ENCODE results near the gene ITGB4. TPM values are rescaled to one million over a fixed set of nuclear protein-coding genes. Genes with fewer than 3 reads are reported as not detected.
"Not testable (repeated sequence)": the region's sequence is repeated elsewhere in the genome, so short reads cannot be mapped to it uniquely, and the experiment has no call there.

ITGB4 gene
- total RNA-seq, 4 donors from 2014 or later = 36.5 to 57.4 (median 46.6) TPM

DNA sequence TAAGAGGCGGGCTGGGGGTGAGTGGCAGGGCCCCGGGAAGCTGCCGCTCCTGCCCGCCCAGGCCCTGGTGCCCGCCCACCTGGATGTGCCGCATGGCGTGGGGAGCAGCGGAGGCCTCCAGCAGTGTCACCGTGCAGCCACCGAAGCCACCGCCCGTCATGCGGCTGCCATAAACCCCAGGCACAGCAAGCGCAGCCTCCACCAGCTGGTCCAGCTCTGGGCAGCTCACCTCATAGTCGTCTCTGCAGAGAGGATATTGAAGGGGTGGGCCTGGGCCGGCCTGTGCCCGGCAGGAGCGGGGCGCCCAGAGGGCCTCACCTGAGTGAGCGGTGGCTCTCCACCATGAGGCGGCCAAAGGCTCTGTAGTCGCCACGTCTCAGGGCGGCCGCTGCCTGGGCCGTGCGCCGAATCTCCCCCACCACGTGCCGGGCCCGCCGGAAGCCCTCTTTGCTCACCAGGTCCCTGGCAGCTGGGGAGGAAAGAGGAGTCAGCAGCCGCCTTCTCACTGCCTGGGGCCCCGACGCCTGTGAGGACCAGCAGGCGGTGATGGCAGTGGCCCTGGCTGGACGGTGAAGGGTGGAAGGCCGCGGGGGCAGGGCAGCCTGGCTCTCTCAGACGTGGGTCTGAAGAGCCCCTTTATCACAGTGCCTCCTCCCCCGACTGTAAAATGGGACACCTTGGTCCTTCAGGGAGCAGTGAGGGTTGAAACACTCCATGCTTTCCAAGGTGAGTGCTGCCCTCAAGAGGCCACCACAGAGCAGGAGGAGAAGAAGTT lies 37.1 kb downstream of the ITGB4 start:
- Histone ChIP-seq H3K27ac (replicated peaks in 1 of 4) (no peak overlapping the region), H3K4me3 (no peak overlapping the region), H3K27me3 (no peaks in the 10 kb centered on the region), H3K4me1 (peaks cover 11 to 28% (median 25%) of the 10 kb centered on the region in 4 donors), H3K9me3 (no peaks in the 10 kb centered on the region), H3K36me3 (peaks cover 0 to 85% (median 37%) of the 10 kb centered on the region in 4 donors)
- no peak for TF ChIP-seq POLR2AphosphoS5 (IDR thresholded peaks at IDR 0.05)
- no peak for TF ChIP-seq EP300 (IDR thresholded peaks at IDR 0.05)
- TF ChIP-seq, protein P1, sequence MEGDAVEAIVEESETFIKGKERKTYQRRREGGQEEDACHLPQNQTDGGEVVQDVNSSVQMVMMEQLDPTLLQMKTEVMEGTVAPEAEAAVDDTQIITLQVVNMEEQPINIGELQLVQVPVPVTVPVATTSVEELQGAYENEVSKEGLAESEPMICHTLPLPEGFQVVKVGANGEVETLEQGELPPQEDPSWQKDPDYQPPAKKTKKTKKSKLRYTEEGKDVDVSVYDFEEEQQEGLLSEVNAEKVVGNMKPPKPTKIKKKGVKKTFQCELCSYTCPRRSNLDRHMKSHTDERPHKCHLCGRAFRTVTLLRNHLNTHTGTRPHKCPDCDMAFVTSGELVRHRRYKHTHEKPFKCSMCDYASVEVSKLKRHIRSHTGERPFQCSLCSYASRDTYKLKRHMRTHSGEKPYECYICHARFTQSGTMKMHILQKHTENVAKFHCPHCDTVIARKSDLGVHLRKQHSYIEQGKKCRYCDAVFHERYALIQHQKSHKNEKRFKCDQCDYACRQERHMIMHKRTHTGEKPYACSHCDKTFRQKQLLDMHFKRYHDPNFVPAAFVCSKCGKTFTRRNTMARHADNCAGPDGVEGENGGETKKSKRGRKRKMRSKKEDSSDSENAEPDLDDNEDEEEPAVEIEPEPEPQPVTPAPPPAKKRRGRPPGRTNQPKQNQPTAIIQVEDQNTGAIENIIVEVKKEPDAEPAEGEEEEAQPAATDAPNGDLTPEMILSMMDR (IDR thresholded peaks at IDR 0.05) = no peak
- no peak for TF ChIP-seq POLR2A (IDR thresholded peaks at IDR 0.05; ENCODE audit: low read depth)
- intact Hi-C loops (cut with DNase I) = no loop called here
- 87% methylated on average over 28 of the region's 41 CpGs for WGBS
- no peak for DNase-seq (ENCODE audit: extremely low spot score)

DNA sequence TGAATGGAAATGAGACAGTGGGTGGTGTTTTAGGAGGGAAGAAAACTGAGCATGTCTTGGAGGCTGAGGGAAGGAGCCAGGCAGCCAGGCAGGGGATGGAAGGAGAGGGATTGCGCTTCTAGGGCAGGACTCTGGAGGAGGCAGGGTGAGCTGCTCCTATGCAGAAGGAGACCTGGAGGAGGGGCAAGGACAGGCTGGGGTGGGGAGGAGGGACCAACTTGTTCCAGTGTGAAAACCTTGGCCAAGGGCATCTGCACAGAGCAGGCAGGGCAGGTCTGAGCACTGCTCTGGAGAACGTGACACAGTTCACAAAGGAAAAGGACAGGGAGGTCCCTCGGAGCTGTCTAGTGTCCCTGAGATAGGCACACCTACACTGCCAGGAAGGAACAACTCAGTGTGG lies 38.2 kb downstream of the ITGB4 start:
- Histone ChIP-seq H3K4me1 (peaks cover 13 to 28% (median 25%) of the 10 kb centered on the region in 4 donors), H3K9me3 (no peaks in the 10 kb centered on the region), H3K27me3 (no peaks in the 10 kb centered on the region), H3K36me3 (peaks cover 0 to 75% (median 37%) of the 10 kb centered on the region in 4 donors), H3K27ac (replicated peaks in 1 of 4) (no peak overlapping the region), H3K4me3 (no peak overlapping the region)
- DNase-seq (ENCODE audit: extremely low spot score) = no peak
- TF ChIP-seq, protein P1 (IDR thresholded peaks at IDR 0.05) = no peak
- no peak for TF ChIP-seq POLR2AphosphoS5 (IDR thresholded peaks at IDR 0.05)
- intact Hi-C loops (cut with DNase I) = no loop called here
- WGBS = 89% methylated on average over 3 of the region's 3 CpGs

DNA sequence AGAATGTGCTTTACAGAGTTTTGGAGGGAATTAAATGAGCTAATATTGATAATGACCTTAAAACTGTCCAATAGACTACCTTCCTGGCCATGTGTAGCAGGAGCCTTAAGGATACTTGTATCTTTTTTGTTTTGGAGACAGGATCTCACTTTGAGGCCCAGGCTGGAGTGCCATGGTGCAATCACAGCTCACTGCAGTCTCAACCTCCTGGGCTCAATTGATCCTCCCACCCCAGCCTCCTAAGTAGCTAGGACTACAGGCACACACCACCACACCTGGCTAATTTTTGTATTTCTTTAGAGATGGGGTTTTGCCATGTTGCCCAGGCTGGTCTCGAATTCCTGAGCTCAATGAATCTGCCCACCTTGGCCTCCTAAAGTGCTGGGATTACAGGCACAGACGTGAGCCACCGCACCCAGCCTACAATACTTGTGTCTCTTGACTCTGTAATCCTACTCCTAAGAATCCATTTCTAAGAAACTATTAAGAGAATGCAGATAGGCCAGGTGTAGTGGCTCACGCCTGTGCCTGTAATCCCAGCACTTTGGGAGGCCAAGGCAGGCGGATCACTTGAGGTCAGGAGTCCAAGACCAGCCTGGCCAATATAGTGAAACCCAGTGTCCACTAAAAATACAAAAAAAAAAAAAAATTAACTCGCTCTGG lies 38.9 kb downstream of the ITGB4 start:
- H3K4me3 ChIP-seq; H3K9me3 ChIP-seq; H3K27me3 ChIP-seq; DNase-seq (ENCODE audit: extremely low spot score); H3K27ac ChIP-seq (replicated peaks in 1 of 4): not testable (repeated sequence)
- WGBS = 97% methylated on average over 6 of the region's 6 CpGs
- intact Hi-C loops (cut with DNase I) = loop anchor here (10.0 kb wide), 1 partner anchor 65 kb away; no protein-coding TSS in a partner anchor
- Histone ChIP-seq H3K4me1 (peaks cover 10 to 28% (median 25%) of the 10 kb centered on the region in 4 donors), H3K36me3 (peaks cover 0 to 72% (median 37%) of the 10 kb centered on the region in 4 donors)

DNA sequence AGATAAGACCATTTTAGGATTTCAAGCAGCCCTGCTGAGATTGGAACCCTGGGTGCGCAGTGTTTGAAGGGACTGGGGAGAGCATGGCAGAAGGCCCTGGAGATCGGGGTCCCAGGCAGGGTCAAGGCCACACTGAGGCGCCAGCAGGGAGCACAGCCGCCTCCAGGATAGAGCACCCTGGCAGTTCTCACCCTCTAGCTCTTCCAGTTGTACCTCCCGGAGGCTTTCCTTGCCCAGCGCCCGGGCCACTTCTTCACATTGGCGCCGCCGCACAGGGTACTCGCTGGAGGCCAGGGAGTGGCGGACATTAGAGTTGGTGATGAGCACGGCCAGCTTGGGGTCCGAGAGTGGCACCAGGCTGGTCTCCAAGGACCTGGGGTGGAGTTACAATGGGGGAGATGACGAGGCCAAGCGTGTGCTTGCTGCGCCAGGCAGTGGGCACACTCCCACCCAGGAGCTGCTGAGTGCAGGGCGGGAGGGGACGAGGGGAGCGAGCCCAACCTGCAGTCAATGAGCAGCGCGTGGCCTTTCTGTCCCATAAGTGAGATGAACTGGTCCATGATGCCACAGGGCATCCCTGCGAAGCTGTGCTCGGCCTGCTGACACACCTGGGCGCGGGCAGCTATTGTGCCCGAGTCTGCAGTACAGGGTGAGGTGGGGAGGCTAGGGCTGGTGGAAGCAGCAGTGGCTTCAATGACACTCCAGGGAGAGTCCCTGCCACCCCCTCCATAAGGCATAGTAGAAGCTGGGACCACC lies 41.4 kb downstream of the ITGB4 start:
- Histone ChIP-seq H3K9me3 (no peaks in the 10 kb centered on the region), H3K4me1 (peaks cover 10 to 30% (median 26%) of the 10 kb centered on the region in 4 donors), H3K36me3 (peaks cover 0 to 46% (median 21%) of the 10 kb centered on the region in 4 donors), H3K27ac (replicated peaks in 1 of 4) (no peak overlapping the region), H3K4me3 (no peak overlapping the region), H3K27me3 (no peaks in the 10 kb centered on the region)
- no peak for DNase-seq (ENCODE audit: extremely low spot score)
- intact Hi-C loops (cut with DNase I) = loop anchor here (10.0 kb wide), 1 partner anchor 62 kb away; no protein-coding TSS in a partner anchor
- WGBS = 94% methylated on average over 16 of the region's 27 CpGs
- TF ChIP-seq POLR2A (IDR thresholded peaks at IDR 0.05; ENCODE audit: low read depth) (no peak), EP300 (IDR thresholded peaks at IDR 0.05) (no peak), POLR2AphosphoS5 (IDR thresholded peaks at IDR 0.05) (no peak)
- TF ChIP-seq, protein P1 (IDR thresholded peaks at IDR 0.05) = no peak

DNA sequence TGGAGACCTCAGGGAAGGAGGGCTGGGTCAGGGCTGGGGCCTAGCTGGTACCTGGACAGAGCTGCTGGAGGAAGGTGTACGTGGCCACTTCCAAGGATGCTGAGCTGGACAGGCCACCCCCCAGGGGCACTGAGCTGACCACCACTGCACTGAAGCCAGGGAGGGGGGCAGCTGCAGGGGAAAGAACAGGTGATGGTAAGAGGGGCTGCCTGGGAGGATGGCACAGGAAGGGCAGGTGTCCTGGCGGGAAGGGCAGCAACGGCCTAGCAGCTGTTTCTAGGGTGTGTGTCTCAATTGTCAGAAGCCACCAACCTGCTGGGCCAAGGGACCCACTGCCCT lies 42.0 kb downstream of the ITGB4 start:
- H3K9me3 ChIP-seq = no peaks in the 10 kb centered on the region
- H3K4me3 ChIP-seq = no peak overlapping the region
- no peak for DNase-seq (ENCODE audit: extremely low spot score)
- H3K36me3 ChIP-seq = peaks cover 0 to 40% (median 16%) of the 10 kb centered on the region in 4 donors
- intact Hi-C loops (cut with DNase I) = loop anchor here (10.0 kb wide), 1 partner anchor 62 kb away; no protein-coding TSS in a partner anchor
- TF ChIP-seq POLR2A (IDR thresholded peaks at IDR 0.05; ENCODE audit: low read depth) = no peak
- TF ChIP-seq POLR2AphosphoS5 (IDR thresholded peaks at IDR 0.05) = no peak
- TF ChIP-seq, protein P1 (IDR thresholded peaks at IDR 0.05) = no peak
- no peak for TF ChIP-seq EP300 (IDR thresholded peaks at IDR 0.05)
- peaks cover 10 to 30% (median 26%) of the 10 kb centered on the region in 4 donors for H3K4me1 ChIP-seq
- H3K27ac ChIP-seq (replicated peaks in 1 of 4) = no peak overlapping the region
- 81% methylated on average over 3 of the region's 3 CpGs for WGBS
- no peaks in the 10 kb centered on the region for H3K27me3 ChIP-seq

Measured in esophagus muscularis mucosa (tissue), 4 donors.